ENCODE measurements around the gene RNASEH2B.

Gene RNASEH2B

GRCh38 chr13:50923272-50923671 lies 13.7 kb downstream of the RNASEH2B start:
- Histone ChIP-seq H3K9ac (ENCODE audit: low read length) (no peak overlapping the region), H3K27me3 (ENCODE audit: low read length) (no peaks in the 10 kb centered on the region), H2AFZ (ENCODE audit: low read depth, low read length, severe bottlenecking) (no peak overlapping the region), H4K20me1 (ENCODE audit: low read depth, low read length) (no peaks in the 10 kb centered on the region), H3K79me2 (ENCODE audit: insufficient read depth, low read length) (peaks cover 97% of the 10 kb centered on the region), H3K9me2 (replicated peaks; ENCODE audit: insufficient read depth, low read length) (no peaks in the 10 kb centered on the region), H3K9me3 (ENCODE audit: insufficient read depth, low read length) (peaks cover 46% of the 10 kb centered on the region), H3K4me2 (ENCODE audit: low read depth, low read length, poor library complexity, severe bottlenecking) (no peak overlapping the region), H3K36me3 (ENCODE audit: low read length) (peaks cover 43% of the 10 kb centered on the region), H3K27ac (ENCODE audit: low read depth, low read length) (no peak overlapping the region), H3K4me3 (ENCODE audit: insufficient read depth, low read length, poor library complexity, severe bottlenecking) (no peak overlapping the region), H3F3A (ENCODE audit: insufficient read depth) (peaks cover 2% of the 10 kb centered on the region; the same call in 1 of the 2 replicates)
- TF ChIP-seq EZH2phosphoT487 (conservative IDR thresholded peaks at IDR 0.05; ENCODE audit: low read length) (no peak), CTCF (IDR thresholded peaks at IDR 0.05; ENCODE audit: insufficient read depth, low read length, poor library complexity, severe bottlenecking) (no peak)

DNA sequence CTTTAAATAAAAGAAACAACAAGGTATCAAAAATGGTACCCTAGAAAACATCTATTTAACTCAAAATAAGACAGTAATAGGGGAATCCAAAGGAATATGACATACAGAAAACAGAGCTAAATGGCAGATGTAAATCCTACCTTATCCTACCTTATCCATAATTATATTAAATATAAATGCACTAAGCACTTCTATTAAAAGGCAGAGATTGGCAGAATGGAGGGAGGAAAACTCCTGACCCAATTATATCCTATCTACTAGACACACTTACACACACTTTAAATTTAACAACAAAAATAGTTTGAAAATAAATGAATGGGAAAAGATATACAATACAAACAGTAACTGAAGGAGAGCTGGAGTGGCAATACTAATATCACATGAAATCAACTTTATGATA lies 14.4 kb downstream of the RNASEH2B start:
- Histone ChIP-seq H3F3A (ENCODE audit: insufficient read depth) (peaks cover 2% of the 10 kb centered on the region; the same call in 1 of the 2 replicates), H3K27ac (ENCODE audit: low read depth, low read length) (no peak overlapping the region), H3K27me3 (ENCODE audit: low read length) (no peaks in the 10 kb centered on the region), H3K9me3 (ENCODE audit: insufficient read depth, low read length) (peaks cover 46% of the 10 kb centered on the region), H3K36me3 (ENCODE audit: low read length) (peaks cover 43% of the 10 kb centered on the region), H2AFZ (ENCODE audit: low read depth, low read length, severe bottlenecking) (no peak overlapping the region), H4K20me1 (ENCODE audit: low read depth, low read length) (no peaks in the 10 kb centered on the region), H3K79me2 (ENCODE audit: insufficient read depth, low read length) (peaks cover 96% of the 10 kb centered on the region), H3K9ac (ENCODE audit: low read length) (no peak overlapping the region), H3K4me3 (ENCODE audit: insufficient read depth, low read length, poor library complexity, severe bottlenecking) (no peak overlapping the region), H3K9me2 (replicated peaks; ENCODE audit: insufficient read depth, low read length) (no peaks in the 10 kb centered on the region), H3K4me2 (ENCODE audit: low read depth, low read length, poor library complexity, severe bottlenecking) (no peak overlapping the region)
- TF ChIP-seq EZH2phosphoT487 (conservative IDR thresholded peaks at IDR 0.05; ENCODE audit: low read length) (no peak), CTCF (IDR thresholded peaks at IDR 0.05; ENCODE audit: insufficient read depth, low read length, poor library complexity, severe bottlenecking) (no peak)

GRCh38 chr13:50927701-50928100 lies 18.1 kb downstream of the RNASEH2B start:
- Histone ChIP-seq H3K79me2 (ENCODE audit: insufficient read depth, low read length) (peaks cover 65% of the 10 kb centered on the region), H3K9ac (ENCODE audit: low read length) (no peak overlapping the region), H3K9me3 (ENCODE audit: insufficient read depth, low read length) (peaks cover 28% of the 10 kb centered on the region), H4K20me1 (ENCODE audit: low read depth, low read length) (no peaks in the 10 kb centered on the region), H3K27ac (ENCODE audit: low read depth, low read length) (peak overlapping the region; percentile 34; the same call in 1 of the 2 replicates), H3K27me3 (ENCODE audit: low read length) (no peaks in the 10 kb centered on the region), H3K36me3 (ENCODE audit: low read length) (peaks cover 37% of the 10 kb centered on the region), H3K9me2 (replicated peaks; ENCODE audit: insufficient read depth, low read length) (no peaks in the 10 kb centered on the region), H3F3A (ENCODE audit: insufficient read depth) (peaks cover 2% of the 10 kb centered on the region; the same call in 1 of the 2 replicates), H2AFZ (ENCODE audit: low read depth, low read length, severe bottlenecking) (no peak overlapping the region), H3K4me2 (ENCODE audit: low read depth, low read length, poor library complexity, severe bottlenecking) (peak overlapping the region; percentile 44), H3K4me3 (ENCODE audit: insufficient read depth, low read length, poor library complexity, severe bottlenecking) (no peak overlapping the region)
- TF ChIP-seq CTCF (IDR thresholded peaks at IDR 0.05; ENCODE audit: insufficient read depth, low read length, poor library complexity, severe bottlenecking) (no peak), EZH2phosphoT487 (conservative IDR thresholded peaks at IDR 0.05; ENCODE audit: low read length) (no peak)

Measured in SU-DHL-6 (cell line).